Kidney capillary endothelial cell (primary cell): Measurements from ENCODE around the gene SLC25A23.
A peak's percentile ranks its signal among the peaks of the same experiment; 100 is the strongest.
"Not testable (repeated sequence)": the region's sequence is repeated elsewhere in the genome, so short reads cannot be mapped to it uniquely, and the experiment has no call there.

Experiments
- DNase-seq: peaks from one replicate; pipeline ENCODE4 v3.0.0-alpha.2; 2018; ENCODE audit warnings: low spot score

Gene SLC25A23

GRCh38 chr19:6402058-6402457 lies 57.5 kb downstream of the SLC25A23 start:
- no peak for DNase-seq

GRCh38 chr19:6400062-6400944 lies 59.3 kb downstream of the SLC25A23 start:
- DNase-seq: not testable (repeated sequence)

- DNase-seq: no peak
These were observed 63.3 kb downstream of the SLC25A23 start for GRCh38 chr19:6396305-6396704.

GRCh38 chr19:6394831-6395230 lies 64.8 kb downstream of the SLC25A23 start:
- DNase-seq: no peak

- no peak for DNase-seq
These were observed 65.6 kb downstream of the SLC25A23 start for GRCh38 chr19:6393983-6394412.

GRCh38 chr19:6393074-6393982 lies 66.3 kb downstream of the SLC25A23 start, which contains the start of gene GTF2F1:
GTF2F1 (minus strand) TSS chr19:6393164; CDS start chr19:6392995, 169 bp downstream.
- DNase-seq: peak; percentile 82

GRCh38 chr19:6392221-6393073 lies 67.1 kb downstream of the SLC25A23 start:
- DNase-seq: peak; percentile 4
